Tibial nerve (tissue), 4 donors: ENCODE data around the gene FLT4.

ENCODE experiments used
- EP300 ChIP-seq, 2 donors: sonication (generic); formaldehyde crosslinking; IDR thresholded peaks; one replicate each; pipeline ENCODE4 v1.6.1; 2017; ENCODE audit warnings: antibody characterized with exemption in 2 of 2, mild to moderate bottlenecking in 1 of 2
- POLR2A ChIP-seq, 2 donors: fragments of 450-650 bp; IDR thresholded peaks; one replicate each; pipeline ENCODE4 v1.6.1; 2017; ENCODE audit warnings: antibody characterized with exemption in 2 of 2, mild to moderate bottlenecking in 2 of 2, moderate library complexity in 2 of 2
- TF ChIP-seq, protein P1 (sequence below), 5 experiments: fragments of 200-600 bp in 3 of 5; fragments of 450-650 bp in 2 of 5; sonication (generic) in 3 of 5; IDR thresholded peaks; one replicate each; pipeline ENCODE4 v1.5.1; 2016 to 2019; ENCODE audit warnings: antibody characterized with exemption in 5 of 5, mild to moderate bottlenecking in 3 of 5, moderate library complexity in 2 of 5

DNA sequence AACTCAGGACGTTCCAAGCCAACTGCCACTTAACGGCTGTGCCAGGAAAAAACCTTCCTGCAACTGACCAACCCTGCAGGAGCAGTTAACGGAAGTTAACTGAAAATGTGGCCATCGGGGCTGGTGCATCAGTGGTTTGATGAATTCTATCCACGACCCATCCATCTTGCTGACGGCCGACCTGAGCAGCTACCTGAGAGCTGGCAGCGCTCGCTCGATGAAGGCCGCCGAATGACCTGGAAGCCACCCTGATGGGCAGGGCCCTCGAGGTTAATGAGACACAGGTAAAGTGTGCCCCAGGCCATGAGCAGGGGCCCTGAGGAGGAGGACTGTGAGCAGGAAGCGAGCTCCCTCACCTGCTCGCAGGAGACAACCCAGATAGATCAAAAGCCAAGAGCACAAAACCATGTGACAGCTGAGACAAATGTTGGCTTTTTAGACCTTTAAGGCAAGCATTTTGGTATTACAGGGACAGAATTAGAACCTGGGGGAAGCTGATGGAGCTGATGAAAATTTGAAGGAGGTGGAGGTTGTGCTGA, 35.3 kb upstream of the FLT4 start:
- TF ChIP-seq, protein P1, sequence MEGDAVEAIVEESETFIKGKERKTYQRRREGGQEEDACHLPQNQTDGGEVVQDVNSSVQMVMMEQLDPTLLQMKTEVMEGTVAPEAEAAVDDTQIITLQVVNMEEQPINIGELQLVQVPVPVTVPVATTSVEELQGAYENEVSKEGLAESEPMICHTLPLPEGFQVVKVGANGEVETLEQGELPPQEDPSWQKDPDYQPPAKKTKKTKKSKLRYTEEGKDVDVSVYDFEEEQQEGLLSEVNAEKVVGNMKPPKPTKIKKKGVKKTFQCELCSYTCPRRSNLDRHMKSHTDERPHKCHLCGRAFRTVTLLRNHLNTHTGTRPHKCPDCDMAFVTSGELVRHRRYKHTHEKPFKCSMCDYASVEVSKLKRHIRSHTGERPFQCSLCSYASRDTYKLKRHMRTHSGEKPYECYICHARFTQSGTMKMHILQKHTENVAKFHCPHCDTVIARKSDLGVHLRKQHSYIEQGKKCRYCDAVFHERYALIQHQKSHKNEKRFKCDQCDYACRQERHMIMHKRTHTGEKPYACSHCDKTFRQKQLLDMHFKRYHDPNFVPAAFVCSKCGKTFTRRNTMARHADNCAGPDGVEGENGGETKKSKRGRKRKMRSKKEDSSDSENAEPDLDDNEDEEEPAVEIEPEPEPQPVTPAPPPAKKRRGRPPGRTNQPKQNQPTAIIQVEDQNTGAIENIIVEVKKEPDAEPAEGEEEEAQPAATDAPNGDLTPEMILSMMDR (IDR thresholded peaks at IDR 0.05), result no peak
- TF ChIP-seq POLR2A (IDR thresholded peaks at IDR 0.05) (no peak), EP300 (IDR thresholded peaks at IDR 0.05) (no peak)
